ENCODE results near the gene TSPAN17.

Gene TSPAN17

GRCh38 chr5:176650354-176650884, 3.1 kb downstream of the TSPAN17 start:
- H3K56ac ChIP-seq (ENCODE audit: low read length): no peak overlapping the region
- H3K23ac ChIP-seq (ENCODE audit: low read length): no peak overlapping the region
- H3K4me3 ChIP-seq (ENCODE audit: low read length): no peak overlapping the region
- H2AK5ac ChIP-seq (ENCODE audit: low read length): no peak overlapping the region
- no peak overlapping the region for H4K8ac ChIP-seq (ENCODE audit: low read depth, low read length)
- H3K9ac ChIP-seq (ENCODE audit: low read length): no peak overlapping the region
- no peak overlapping the region for H3K4ac ChIP-seq (ENCODE audit: low read depth, low read length)
- no peaks in the 10 kb centered on the region for H3K36me3 ChIP-seq (ENCODE audit: control insufficient read depth, insufficient read depth, low read length)
- DNase-seq: peak; percentile 51
- no peak overlapping the region for H4K5ac ChIP-seq (ENCODE audit: low read length)
- H3K4me1 ChIP-seq (ENCODE audit: control insufficient read depth, low read depth, low read length): peaks cover 2% of the 10 kb centered on the region
- no peak overlapping the region for H2BK120ac ChIP-seq (ENCODE audit: low read depth, low read length)
- no peaks in the 10 kb centered on the region for H3K27me3 ChIP-seq (ENCODE audit: insufficient read depth, low read length, poor library complexity)
- no peak overlapping the region for H2BK5ac ChIP-seq (ENCODE audit: low read length)
- H3K18ac ChIP-seq (ENCODE audit: low read length): no peak overlapping the region
- peaks cover 11% of the 10 kb centered on the region for H3K79me1 ChIP-seq (ENCODE audit: low read length)
- H3K79me2 ChIP-seq (ENCODE audit: control insufficient read depth, insufficient read depth, low read length): peaks cover 3% of the 10 kb centered on the region
- H3K4me2 ChIP-seq (ENCODE audit: low read length): no peak overlapping the region
- no peak overlapping the region for H3K27ac ChIP-seq (ENCODE audit: low read depth, low read length)
- WGBS (ENCODE audit: extremely low coverage, insufficient coverage, low lambda C conversion rate): no CpG with 5 or more reads among the region's 8 CpGs
- H2BK15ac ChIP-seq (replicated peaks; ENCODE audit: low read depth): no peak overlapping the region

GRCh38 chr5:176651472-176651980, 4.2 kb downstream of the TSPAN17 start:
- WGBS (ENCODE audit: extremely low coverage, insufficient coverage, low lambda C conversion rate): no CpG with 5 or more reads among the region's 17 CpGs
- peaks cover 3% of the 10 kb centered on the region for H3K79me2 ChIP-seq (ENCODE audit: control insufficient read depth, insufficient read depth, low read length)
- H3K27me3 ChIP-seq (ENCODE audit: insufficient read depth, low read length, poor library complexity): no peaks in the 10 kb centered on the region
- no peak overlapping the region for H3K4me3 ChIP-seq (ENCODE audit: low read length)
- H3K9ac ChIP-seq (ENCODE audit: low read length): no peak overlapping the region
- H2AK5ac ChIP-seq (ENCODE audit: low read length): no peak overlapping the region
- no peak overlapping the region for H3K4ac ChIP-seq (ENCODE audit: low read depth, low read length)
- peaks cover 11% of the 10 kb centered on the region for H3K79me1 ChIP-seq (ENCODE audit: low read length)
- no peak overlapping the region for H3K4me2 ChIP-seq (ENCODE audit: low read length)
- H2BK5ac ChIP-seq (ENCODE audit: low read length): no peak overlapping the region
- H2BK120ac ChIP-seq (ENCODE audit: low read depth, low read length): no peak overlapping the region
- H3K36me3 ChIP-seq (ENCODE audit: control insufficient read depth, insufficient read depth, low read length): no peaks in the 10 kb centered on the region
- no peak overlapping the region for H3K18ac ChIP-seq (ENCODE audit: low read length)
- no peak overlapping the region for H2BK15ac ChIP-seq (replicated peaks; ENCODE audit: low read depth)
- H3K4me1 ChIP-seq (ENCODE audit: control insufficient read depth, low read depth, low read length): peaks cover 2% of the 10 kb centered on the region
- no peak overlapping the region for H3K23ac ChIP-seq (ENCODE audit: low read length)
- no peak overlapping the region for H3K56ac ChIP-seq (ENCODE audit: low read length)
- H3K27ac ChIP-seq (ENCODE audit: low read depth, low read length): no peak overlapping the region
- H4K8ac ChIP-seq (ENCODE audit: low read depth, low read length): no peak overlapping the region
- no peak for DNase-seq
- H4K5ac ChIP-seq (ENCODE audit: low read length): no peak overlapping the region

GRCh38 chr5:176652136-176652535, 4.9 kb downstream of the TSPAN17 start:
- no peak overlapping the region for H3K18ac ChIP-seq (ENCODE audit: low read length)
- H3K27me3 ChIP-seq (ENCODE audit: insufficient read depth, low read length, poor library complexity): no peaks in the 10 kb centered on the region
- no peak overlapping the region for H4K8ac ChIP-seq (ENCODE audit: low read depth, low read length)
- H3K79me2 ChIP-seq (ENCODE audit: control insufficient read depth, insufficient read depth, low read length): peaks cover 3% of the 10 kb centered on the region
- H3K56ac ChIP-seq (ENCODE audit: low read length): no peak overlapping the region
- no peaks in the 10 kb centered on the region for H3K36me3 ChIP-seq (ENCODE audit: control insufficient read depth, insufficient read depth, low read length)
- H2BK120ac ChIP-seq (ENCODE audit: low read depth, low read length): no peak overlapping the region
- no peak overlapping the region for H4K5ac ChIP-seq (ENCODE audit: low read length)
- H2BK15ac ChIP-seq (replicated peaks; ENCODE audit: low read depth): no peak overlapping the region
- H3K4me1 ChIP-seq (ENCODE audit: control insufficient read depth, low read depth, low read length): no peaks in the 10 kb centered on the region
- H3K4ac ChIP-seq (ENCODE audit: low read depth, low read length): no peak overlapping the region
- peaks cover 11% of the 10 kb centered on the region for H3K79me1 ChIP-seq (ENCODE audit: low read length)
- no peak overlapping the region for H2AK5ac ChIP-seq (ENCODE audit: low read length)
- H3K27ac ChIP-seq (ENCODE audit: low read depth, low read length): no peak overlapping the region
- no peak overlapping the region for H3K4me2 ChIP-seq (ENCODE audit: low read length)
- H3K9ac ChIP-seq (ENCODE audit: low read length): no peak overlapping the region
- H3K23ac ChIP-seq (ENCODE audit: low read length): no peak overlapping the region
- peak; percentile 68 for DNase-seq
- H2BK5ac ChIP-seq (ENCODE audit: low read length): no peak overlapping the region
- no peak overlapping the region for H3K4me3 ChIP-seq (ENCODE audit: low read length)
- no CpG with 5 or more reads among the region's 8 CpGs for WGBS (ENCODE audit: extremely low coverage, insufficient coverage, low lambda C conversion rate)

GRCh38 chr5:176653401-176654385, 6.4 kb downstream of the TSPAN17 start:
- Histone ChIP-seq H3K79me2 (ENCODE audit: control insufficient read depth, insufficient read depth, low read length) (peaks cover 3% of the 10 kb centered on the region), H3K23ac (ENCODE audit: low read length) (no peak overlapping the region), H4K8ac (ENCODE audit: low read depth, low read length) (no peak overlapping the region), H3K4me3 (ENCODE audit: low read length) (no peak overlapping the region), H3K79me1 (ENCODE audit: low read length) (peaks cover 5% of the 10 kb centered on the region), H2BK120ac (ENCODE audit: low read depth, low read length) (no peak overlapping the region), H3K9ac (ENCODE audit: low read length) (no peak overlapping the region), H3K4ac (ENCODE audit: low read depth, low read length) (no peak overlapping the region), H3K27me3 (ENCODE audit: insufficient read depth, low read length, poor library complexity) (no peaks in the 10 kb centered on the region), H3K56ac (ENCODE audit: low read length) (no peak overlapping the region), H2BK15ac (replicated peaks; ENCODE audit: low read depth) (no peak overlapping the region), H2AK5ac (ENCODE audit: low read length) (no peak overlapping the region), H3K4me1 (ENCODE audit: control insufficient read depth, low read depth, low read length) (no peaks in the 10 kb centered on the region), H3K18ac (ENCODE audit: low read length) (no peak overlapping the region), H3K27ac (ENCODE audit: low read depth, low read length) (no peak overlapping the region), H3K36me3 (ENCODE audit: control insufficient read depth, insufficient read depth, low read length) (no peaks in the 10 kb centered on the region), H2BK5ac (ENCODE audit: low read length) (no peak overlapping the region), H4K5ac (ENCODE audit: low read length) (no peak overlapping the region), H3K4me2 (ENCODE audit: low read length) (no peak overlapping the region)
- WGBS (ENCODE audit: extremely low coverage, insufficient coverage, low lambda C conversion rate): no CpG with 5 or more reads among the region's 18 CpGs
- DNase-seq: no peak

GRCh38 chr5:176654856-176655255, 7.6 kb downstream of the TSPAN17 start:
- Histone ChIP-seq H2AK5ac (ENCODE audit: low read length) (no peak overlapping the region), H4K8ac (ENCODE audit: low read depth, low read length) (no peak overlapping the region), H3K36me3 (ENCODE audit: control insufficient read depth, insufficient read depth, low read length) (no peaks in the 10 kb centered on the region), H2BK15ac (replicated peaks; ENCODE audit: low read depth) (no peak overlapping the region), H2BK120ac (ENCODE audit: low read depth, low read length) (no peak overlapping the region), H3K79me1 (ENCODE audit: low read length) (peaks cover 4% of the 10 kb centered on the region), H2BK5ac (ENCODE audit: low read length) (no peak overlapping the region), H3K18ac (ENCODE audit: low read length) (no peak overlapping the region), H3K79me2 (ENCODE audit: control insufficient read depth, insufficient read depth, low read length) (peaks cover 3% of the 10 kb centered on the region), H3K56ac (ENCODE audit: low read length) (no peak overlapping the region), H4K5ac (ENCODE audit: low read length) (no peak overlapping the region), H3K23ac (ENCODE audit: low read length) (no peak overlapping the region), H3K27ac (ENCODE audit: low read depth, low read length) (no peak overlapping the region), H3K27me3 (ENCODE audit: insufficient read depth, low read length, poor library complexity) (no peaks in the 10 kb centered on the region), H3K9ac (ENCODE audit: low read length) (no peak overlapping the region), H3K4ac (ENCODE audit: low read depth, low read length) (no peak overlapping the region), H3K4me2 (ENCODE audit: low read length) (no peak overlapping the region), H3K4me3 (ENCODE audit: low read length) (no peak overlapping the region), H3K4me1 (ENCODE audit: control insufficient read depth, low read depth, low read length) (no peaks in the 10 kb centered on the region)
- DNase-seq: no peak
- no CpG with 5 or more reads among the region's 14 CpGs for WGBS (ENCODE audit: extremely low coverage, insufficient coverage, low lambda C conversion rate)

Measured in mesendoderm (in vitro differentiated cells).